Measurements from ENCODE around the gene TIPRL. TPM values are rescaled to one million over a fixed set of nuclear protein-coding genes. Genes with fewer than 3 reads are reported as not detected.
"Not testable (repeated sequence)": the region's sequence is repeated elsewhere in the genome, so short reads cannot be mapped to it uniquely, and the experiment has no call there.

The TIPRL gene
- total RNA-seq, 2 donors from 2014 or later, result 29.3 to 30.9 TPM

DNA sequence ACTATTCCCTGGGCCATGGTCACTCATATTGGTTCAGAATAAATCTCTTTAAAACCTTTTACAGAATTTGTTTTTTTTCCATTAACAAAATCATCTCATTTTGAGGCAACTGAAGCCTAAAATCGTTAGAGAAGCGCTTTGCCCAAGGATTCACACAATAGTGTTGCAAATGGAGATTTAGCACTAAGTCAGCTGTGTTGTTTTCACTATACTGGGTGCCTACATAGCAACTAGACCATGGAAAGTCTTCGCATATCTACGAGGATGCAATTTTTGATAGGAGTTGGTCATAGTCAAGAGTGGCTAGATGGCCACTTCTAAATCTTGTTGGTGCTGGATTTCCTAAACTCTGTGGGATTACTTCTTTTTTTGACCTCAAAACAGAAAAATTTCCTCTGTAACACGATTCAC lies 530 bp upstream of the TIPRL start:
- Mint-ChIP-seq H3K4me3 (no peak overlapping the region), H3K4me1 (peaks cover under 1% of the 10 kb centered on the region), H3K27me3 (ENCODE audit: insufficient read depth) (no peaks in the 10 kb centered on the region), H3K27ac (no peak overlapping the region), H3K36me3 (ENCODE audit: low read depth) (no peaks in the 10 kb centered on the region), H3K9me3 (no peaks in the 10 kb centered on the region)
- TF ChIP-seq, protein P1, sequence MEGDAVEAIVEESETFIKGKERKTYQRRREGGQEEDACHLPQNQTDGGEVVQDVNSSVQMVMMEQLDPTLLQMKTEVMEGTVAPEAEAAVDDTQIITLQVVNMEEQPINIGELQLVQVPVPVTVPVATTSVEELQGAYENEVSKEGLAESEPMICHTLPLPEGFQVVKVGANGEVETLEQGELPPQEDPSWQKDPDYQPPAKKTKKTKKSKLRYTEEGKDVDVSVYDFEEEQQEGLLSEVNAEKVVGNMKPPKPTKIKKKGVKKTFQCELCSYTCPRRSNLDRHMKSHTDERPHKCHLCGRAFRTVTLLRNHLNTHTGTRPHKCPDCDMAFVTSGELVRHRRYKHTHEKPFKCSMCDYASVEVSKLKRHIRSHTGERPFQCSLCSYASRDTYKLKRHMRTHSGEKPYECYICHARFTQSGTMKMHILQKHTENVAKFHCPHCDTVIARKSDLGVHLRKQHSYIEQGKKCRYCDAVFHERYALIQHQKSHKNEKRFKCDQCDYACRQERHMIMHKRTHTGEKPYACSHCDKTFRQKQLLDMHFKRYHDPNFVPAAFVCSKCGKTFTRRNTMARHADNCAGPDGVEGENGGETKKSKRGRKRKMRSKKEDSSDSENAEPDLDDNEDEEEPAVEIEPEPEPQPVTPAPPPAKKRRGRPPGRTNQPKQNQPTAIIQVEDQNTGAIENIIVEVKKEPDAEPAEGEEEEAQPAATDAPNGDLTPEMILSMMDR (conservative IDR thresholded peaks at IDR 0.05), result no peak
- DNase-seq, result no peak
- no peaks in the 10 kb centered on the region for H3K36me3 ChIP-seq (ENCODE audit: control insufficient read depth, insufficient read depth, low read length)
- H3K27me3 ChIP-seq (ENCODE audit: control insufficient read depth, insufficient read depth, low read length, poor library complexity, severe bottlenecking), result no peaks in the 10 kb centered on the region
- peaks cover 3% of the 10 kb centered on the region for H3K4me1 ChIP-seq (ENCODE audit: control insufficient read depth, insufficient read depth, low read length)
- H3K4me3 ChIP-seq (ENCODE audit: low read length), result peak overlapping the region; percentile 98
- H3K9me3 ChIP-seq (ENCODE audit: control insufficient read depth, low read length), result no peaks in the 10 kb centered on the region
- peak overlapping the region; percentile 21 for H3K27ac ChIP-seq (ENCODE audit: low read depth, low read length)
- WGBS, 2 experiments (ENCODE audit: insufficient coverage in 1 of 2, insufficient read length in 1 of 2), result 75 to 80% methylated on average over 4 to 5 of the region's 5 CpGs
- H3K9ac ChIP-seq (ENCODE audit: extremely low read depth, low read length, poor library complexity, severe bottlenecking), result peak overlapping the region; percentile 11

DNA sequence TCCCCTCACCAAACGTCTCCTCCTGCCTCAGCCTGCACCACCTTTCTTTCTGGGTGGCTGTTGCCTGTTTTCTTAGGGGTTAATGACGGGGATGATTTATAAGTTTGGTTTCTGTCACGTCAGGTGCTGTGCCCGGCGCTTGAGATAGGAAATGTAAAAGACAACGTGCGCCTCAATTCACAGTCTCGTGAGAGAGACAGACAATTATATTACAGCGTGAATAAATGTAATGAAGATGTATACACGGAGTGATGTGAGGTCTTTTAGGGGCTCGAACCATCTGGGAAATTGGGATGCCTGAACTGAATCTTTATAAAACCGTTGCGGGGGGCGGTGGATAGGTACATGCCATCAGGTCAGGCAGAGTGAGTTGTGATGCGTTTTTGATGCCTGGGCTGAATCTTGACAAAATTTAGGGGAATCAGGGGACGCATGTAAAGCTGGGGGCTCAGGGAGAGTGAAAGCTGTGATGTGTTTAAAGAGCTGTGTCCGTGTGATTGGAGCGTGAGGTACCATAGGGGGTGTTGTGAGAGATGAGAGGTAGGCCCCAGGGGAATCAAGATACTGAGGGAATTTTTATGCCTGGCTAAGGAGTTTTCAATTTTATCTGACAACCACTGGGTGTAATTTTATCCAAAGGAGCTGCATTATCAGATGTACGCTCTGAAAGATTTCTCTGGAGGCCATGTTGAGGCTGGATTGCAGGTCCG lies 831 bp downstream of the TIPRL start:
- Histone ChIP-seq H3K27ac (ENCODE audit: low read depth, low read length) (peak overlapping the region; percentile 83), H3K36me3 (ENCODE audit: control insufficient read depth, insufficient read depth, low read length) (peaks cover under 1% of the 10 kb centered on the region), H3K4me1 (ENCODE audit: control insufficient read depth, insufficient read depth, low read length) (peaks cover 3% of the 10 kb centered on the region), H3K27me3 (ENCODE audit: control insufficient read depth, insufficient read depth, low read length, poor library complexity, severe bottlenecking) (no peaks in the 10 kb centered on the region), H3K9me3 (ENCODE audit: control insufficient read depth, low read length) (no peaks in the 10 kb centered on the region), H3K4me3 (ENCODE audit: low read length) (peak overlapping the region; percentile 98), H3K9ac (ENCODE audit: extremely low read depth, low read length, poor library complexity, severe bottlenecking) (peak overlapping the region; percentile 66)
- TF ChIP-seq, protein P1 (conservative IDR thresholded peaks at IDR 0.05), result no peak
- Mint-ChIP-seq H3K27ac (no peak overlapping the region), H3K36me3 (ENCODE audit: low read depth) (no peaks in the 10 kb centered on the region), H3K9me3 (no peaks in the 10 kb centered on the region), H3K4me3 (no peak overlapping the region), H3K4me1 (peaks cover 9% of the 10 kb centered on the region), H3K27me3 (ENCODE audit: insufficient read depth) (no peaks in the 10 kb centered on the region)
- 9 to 17% methylated on average over 14 to 20 of the region's 20 CpGs for WGBS, 2 experiments (ENCODE audit: insufficient coverage in 1 of 2, insufficient read length in 1 of 2)
- peak; percentile 47 for DNase-seq

DNA sequence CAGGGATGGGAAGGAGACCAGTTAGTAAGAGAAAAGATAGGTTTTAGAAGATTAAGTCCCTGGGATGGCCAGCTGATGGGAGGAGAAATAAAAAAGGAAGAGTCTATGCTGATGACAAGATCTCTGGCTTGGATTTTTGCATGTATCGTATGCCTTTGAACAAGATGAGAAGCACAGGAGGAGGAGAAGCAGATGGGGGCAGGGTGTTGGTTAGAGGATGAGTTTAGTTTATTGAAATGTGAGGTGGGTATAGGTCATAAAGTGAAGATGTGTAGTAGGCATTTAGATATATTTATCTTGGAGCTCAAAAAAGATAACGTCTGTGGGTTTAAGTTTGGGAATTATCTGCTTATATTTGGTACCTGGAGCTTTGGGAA lies 1.4 kb downstream of the TIPRL start:
- Histone ChIP-seq H3K27me3 (ENCODE audit: control insufficient read depth, insufficient read depth, low read length, poor library complexity, severe bottlenecking) (no peaks in the 10 kb centered on the region), H3K9ac (ENCODE audit: extremely low read depth, low read length, poor library complexity, severe bottlenecking) (peak overlapping the region; percentile 66), H3K36me3 (ENCODE audit: control insufficient read depth, insufficient read depth, low read length) (peaks cover 6% of the 10 kb centered on the region), H3K4me3 (ENCODE audit: low read length) (peak overlapping the region; percentile 98), H3K27ac (ENCODE audit: low read depth, low read length) (no peak overlapping the region), H3K4me1 (ENCODE audit: control insufficient read depth, insufficient read depth, low read length) (peaks cover 3% of the 10 kb centered on the region), H3K9me3 (ENCODE audit: control insufficient read depth, low read length) (no peaks in the 10 kb centered on the region)
- H3K4me1 Mint-ChIP-seq, result peaks cover 9% of the 10 kb centered on the region
- H3K27ac Mint-ChIP-seq, result no peak overlapping the region
- no peaks in the 10 kb centered on the region for H3K27me3 Mint-ChIP-seq (ENCODE audit: insufficient read depth)
- TF ChIP-seq, protein P1 (conservative IDR thresholded peaks at IDR 0.05), result no peak
- 71 to 76% methylated on average over 2 of the region's 2 CpGs for WGBS, 2 experiments (ENCODE audit: insufficient coverage in 1 of 2, insufficient read length in 1 of 2)
- no peak for DNase-seq
- no peaks in the 10 kb centered on the region for H3K9me3 Mint-ChIP-seq
- no peak overlapping the region for H3K4me3 Mint-ChIP-seq
- peaks cover 5% of the 10 kb centered on the region for H3K36me3 Mint-ChIP-seq (ENCODE audit: low read depth)

- not testable (repeated sequence) for DNase-seq; H3K27ac Mint-ChIP-seq; H3K4me3 ChIP-seq (ENCODE audit: low read length); H3K9me3 ChIP-seq (ENCODE audit: control insufficient read depth, low read length); H3K9me3 Mint-ChIP-seq; H3K4me3 Mint-ChIP-seq; H3K4me1 Mint-ChIP-seq; H3K36me3 ChIP-seq (ENCODE audit: control insufficient read depth, insufficient read depth, low read length); H3K4me1 ChIP-seq (ENCODE audit: control insufficient read depth, insufficient read depth, low read length); H3K27me3 ChIP-seq (ENCODE audit: control insufficient read depth, insufficient read depth, low read length, poor library complexity, severe bottlenecking); H3K9ac ChIP-seq (ENCODE audit: extremely low read depth, low read length, poor library complexity, severe bottlenecking); H3K27me3 Mint-ChIP-seq (ENCODE audit: insufficient read depth); H3K27ac ChIP-seq (ENCODE audit: low read depth, low read length)
- H3K36me3 Mint-ChIP-seq (ENCODE audit: low read depth), result peaks cover 11% of the 10 kb centered on the region
- 97 to 100% methylated on average over 1 to 11 of the region's 15 CpGs for WGBS, 2 experiments (ENCODE audit: insufficient coverage in 1 of 2, insufficient read length in 1 of 2)
These were observed 2.4 kb downstream of the TIPRL start for GRCh38 chr1:168181063-168181720.

All from endodermal cell (in vitro differentiated cells).